BLaER1 treated with 17β-estradiol and CSF1 and Interleukin-3, amounts not matched to agents 10 nM and 100 nM (cell line): ENCODE measurements around the gene CTNNA1.

Source experiments
- H3K27ac ChIP-seq, 11 experiments: shearing (Covaris generic); formaldehyde crosslinking; 2 replicates each; pipeline ENCODE4 v1.8.1; 2022
- H3K27me3 ChIP-seq, 11 experiments: shearing (Covaris generic); formaldehyde crosslinking; 2 replicates each; pipeline ENCODE4 v1.8.1; 2022
- H3K36me3 ChIP-seq, 11 experiments: shearing (Covaris generic); formaldehyde crosslinking; 2 replicates each; pipeline ENCODE4 v1.8.1; 2022
- H3K4me1 ChIP-seq, 10 experiments: shearing (Covaris generic); formaldehyde crosslinking; 2 replicates each; pipeline ENCODE4 v1.8.1; 2022
- H3K4me2 ChIP-seq, 11 experiments: shearing (Covaris generic); formaldehyde crosslinking; 2 replicates each; pipeline ENCODE4 v1.8.1; 2022
- H3K4me3 ChIP-seq, 10 experiments: shearing (Covaris generic); formaldehyde crosslinking; 2 replicates each; pipeline ENCODE4 v1.8.1; 2022
- H3K9ac ChIP-seq, 11 experiments: shearing (Covaris generic); formaldehyde crosslinking; 2 replicates each; pipeline ENCODE4 v1.8.1; 2022
- H3K9me3 ChIP-seq, 11 experiments: shearing (Covaris generic); formaldehyde crosslinking; replicated peaks in 1 of 11; 2 replicates each; pipeline ENCODE4 v1.8.1; 2022
- H4K20me1 ChIP-seq, 11 experiments: shearing (Covaris generic); formaldehyde crosslinking; 2 replicates each; pipeline ENCODE4 v1.8.1; 2022
- Cebpa-rat ChIP-seq, 11 experiments: shearing (Covaris generic); IDR thresholded peaks; 2 replicates each; pipeline ENCODE4 v1.8.1; 2022

Gene CTNNA1

DNA sequence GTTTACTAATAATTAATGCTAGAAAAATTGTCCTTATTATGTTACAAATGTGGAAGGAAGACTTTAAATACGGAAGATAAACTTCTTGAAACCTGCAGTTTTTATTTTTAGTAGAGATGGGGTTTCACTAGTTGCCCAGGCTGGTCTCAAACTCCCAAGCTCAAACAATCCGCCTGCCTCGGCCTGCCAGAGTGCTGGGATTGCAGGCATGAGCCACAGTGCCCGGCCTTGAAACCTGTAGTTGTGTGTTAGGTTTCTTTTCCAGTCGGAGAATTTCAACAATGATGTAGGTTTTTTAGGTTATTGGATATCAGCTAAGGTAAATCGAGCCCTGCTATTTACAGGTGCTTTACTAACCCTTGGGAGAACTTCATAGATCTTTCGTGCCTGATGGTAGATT lies 30.8 kb downstream of the CTNNA1 start:
- Histone ChIP-seq H3K4me1 (no peaks in the 10 kb centered on the region), H3K27ac (no peak overlapping the region), H3K27me3 (no peaks in the 10 kb centered on the region), H4K20me1 (peaks cover 19 to 98% (median 73%) of the 10 kb centered on the region in 11 experiments; a peak in 20 of 22 replicates), H3K36me3 (peaks cover 74 to 99% (median 86%) of the 10 kb centered on the region in 11 experiments), H3K4me2 (no peak overlapping the region), H3K9me3 (peaks cover 0 to 11% (median 8%) of the 10 kb centered on the region in 11 experiments; a peak in 18 of 22 replicates), H3K9ac (no peak overlapping the region), H3K4me3 (no peak overlapping the region)
- no peak for TF ChIP-seq Cebpa-rat (IDR thresholded peaks at IDR 0.05)

GRCh38 chr5:138784590-138784989 lies 31.4 kb downstream of the CTNNA1 start:
- H3K27me3 ChIP-seq, result no peaks in the 10 kb centered on the region
- H3K4me3 ChIP-seq, result no peak overlapping the region
- no peak overlapping the region for H3K27ac ChIP-seq
- peaks cover 0 to 4% (median 0%) of the 10 kb centered on the region in 10 experiments; a peak in 1 of 20 replicates for H3K4me1 ChIP-seq
- no peak for TF ChIP-seq Cebpa-rat (IDR thresholded peaks at IDR 0.05)
- peaks cover 25 to 98% (median 73%) of the 10 kb centered on the region in 11 experiments; a peak in 21 of 22 replicates for H4K20me1 ChIP-seq
- no peak overlapping the region for H3K4me2 ChIP-seq
- H3K9me3 ChIP-seq, result peaks cover 0 to 5% (median 2%) of the 10 kb centered on the region in 11 experiments; a peak in 15 of 22 replicates
- peaks cover 74 to 99% (median 85%) of the 10 kb centered on the region in 11 experiments for H3K36me3 ChIP-seq
- H3K9ac ChIP-seq, result no peak overlapping the region

DNA sequence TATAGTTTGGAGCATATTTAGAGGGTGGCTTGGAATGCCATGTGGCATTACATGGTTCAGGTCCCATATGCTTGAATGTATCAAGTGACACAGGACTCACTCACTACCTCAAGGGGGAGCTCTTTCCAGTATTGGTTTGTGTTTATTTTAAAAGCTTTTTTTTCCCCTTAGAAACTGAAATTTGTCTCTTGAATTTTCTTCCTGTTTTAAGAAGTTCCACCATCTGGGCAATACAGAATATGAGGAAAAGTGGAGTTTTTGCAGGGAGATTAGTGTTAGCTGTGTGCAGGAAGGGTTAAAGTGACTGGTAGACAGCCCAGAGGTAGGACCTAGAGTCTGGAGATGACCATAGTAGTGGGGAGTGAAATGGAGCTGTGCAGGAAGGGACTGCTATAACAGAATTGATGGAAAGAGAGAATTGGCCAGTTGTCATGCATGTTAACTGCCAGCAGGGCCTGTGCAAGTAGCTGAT lies 36.6 kb downstream of the CTNNA1 start:
- Histone ChIP-seq H3K9me3 (no peaks in the 10 kb centered on the region), H3K4me2 (peak overlapping the region in 1 of 11 experiments; percentile 17; a peak in 1 of 22 replicates), H4K20me1 (peaks cover 33 to 98% (median 83%) of the 10 kb centered on the region in 11 experiments), H3K4me3 (no peak overlapping the region), H3K27me3 (no peaks in the 10 kb centered on the region), H3K4me1 (peaks cover 0 to 23% (median 0%) of the 10 kb centered on the region in 10 experiments; a peak in 2 of 20 replicates), H3K27ac (no peak overlapping the region), H3K9ac (no peak overlapping the region), H3K36me3 (peaks cover 40 to 74% (median 55%) of the 10 kb centered on the region in 11 experiments)
- no peak for TF ChIP-seq Cebpa-rat (IDR thresholded peaks at IDR 0.05)

DNA sequence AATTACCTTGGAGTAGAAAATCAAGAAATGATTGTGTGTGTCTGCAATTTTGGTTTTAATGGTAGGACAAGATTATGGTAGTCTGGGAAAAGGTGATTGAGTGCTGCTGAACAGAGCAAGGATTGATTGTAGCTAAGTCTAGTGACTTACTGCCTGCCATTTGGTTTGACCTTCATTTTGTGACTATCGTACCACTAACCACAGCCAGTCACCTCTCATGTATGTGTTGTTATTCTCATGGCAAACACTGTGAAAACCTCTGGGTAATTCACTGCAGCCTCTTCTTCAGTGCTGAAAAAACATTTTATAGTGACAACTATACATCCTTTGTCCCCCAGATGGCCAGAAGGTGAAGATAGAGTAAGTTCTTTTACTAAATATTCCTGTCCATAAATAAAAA lies 37.5 kb downstream of the CTNNA1 start:
- Histone ChIP-seq H3K4me2 (no peak overlapping the region), H3K27ac (no peak overlapping the region), H3K27me3 (no peaks in the 10 kb centered on the region), H3K4me3 (no peak overlapping the region), H3K36me3 (peaks cover 33 to 69% (median 55%) of the 10 kb centered on the region in 11 experiments), H3K4me1 (peaks cover 0 to 23% (median 0%) of the 10 kb centered on the region in 10 experiments; a peak in 2 of 20 replicates), H3K9ac (no peak overlapping the region), H3K9me3 (no peaks in the 10 kb centered on the region), H4K20me1 (peaks cover 33 to 100% (median 88%) of the 10 kb centered on the region in 11 experiments)
- TF ChIP-seq Cebpa-rat (IDR thresholded peaks at IDR 0.05), result no peak

DNA sequence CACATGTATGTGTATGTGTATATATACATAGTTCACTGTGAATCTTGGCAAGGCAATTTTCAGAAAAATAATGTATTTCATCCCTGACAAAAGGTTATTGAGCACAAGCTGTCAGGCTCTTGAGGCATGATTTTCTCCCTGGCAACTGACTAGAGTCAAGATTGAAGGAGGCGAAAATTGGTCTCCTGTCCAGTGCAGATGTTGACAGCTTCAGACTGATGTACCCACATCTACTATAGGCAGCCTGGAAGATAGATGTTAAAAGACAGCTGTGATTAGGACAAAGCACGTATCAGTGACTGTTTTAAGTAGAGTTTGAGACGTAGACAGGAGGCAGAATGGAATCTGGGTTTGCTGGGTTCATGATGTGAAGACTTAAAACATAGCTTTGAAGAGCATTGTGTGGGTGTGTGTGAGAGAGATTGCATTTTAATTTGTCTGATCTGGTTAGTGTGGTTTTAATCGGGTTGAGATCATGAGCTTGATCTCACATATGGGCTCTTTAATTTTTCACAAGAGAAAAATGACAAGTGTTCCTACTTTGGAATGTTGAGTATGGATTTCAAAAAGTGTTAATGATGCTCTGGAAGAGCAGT lies 39.1 kb downstream of the CTNNA1 start:
- no peaks in the 10 kb centered on the region for H3K9me3 ChIP-seq
- H3K27ac ChIP-seq, result no peak overlapping the region
- H3K4me2 ChIP-seq, result no peak overlapping the region
- peaks cover 18 to 59% (median 39%) of the 10 kb centered on the region in 11 experiments for H3K36me3 ChIP-seq
- no peak overlapping the region for H3K9ac ChIP-seq
- no peaks in the 10 kb centered on the region for H3K27me3 ChIP-seq
- TF ChIP-seq Cebpa-rat (IDR thresholded peaks at IDR 0.05), result no peak
- H3K4me1 ChIP-seq, result peaks cover 0 to 23% (median 0%) of the 10 kb centered on the region in 10 experiments; a peak in 2 of 20 replicates
- peaks cover 29 to 100% (median 84%) of the 10 kb centered on the region in 11 experiments for H4K20me1 ChIP-seq
- no peak overlapping the region for H3K4me3 ChIP-seq

- Histone ChIP-seq H3K9ac (no peak overlapping the region), H3K4me1 (peaks cover 0 to 23% (median 0%) of the 10 kb centered on the region in 10 experiments; a peak in 2 of 20 replicates), H3K27me3 (no peaks in the 10 kb centered on the region), H3K9me3 (peaks cover 0 to 4% (median 0%) of the 10 kb centered on the region in 11 experiments; a peak in 2 of 22 replicates), H4K20me1 (peaks cover 29 to 100% (median 84%) of the 10 kb centered on the region in 11 experiments), H3K4me3 (no peak overlapping the region), H3K36me3 (peaks cover 15 to 57% (median 36%) of the 10 kb centered on the region in 11 experiments), H3K4me2 (no peak overlapping the region), H3K27ac (no peak overlapping the region)
- TF ChIP-seq Cebpa-rat (IDR thresholded peaks at IDR 0.05), result no peak
Measured at GRCh38 chr5:138793575-138793974, 40.4 kb downstream of the CTNNA1 start.

DNA sequence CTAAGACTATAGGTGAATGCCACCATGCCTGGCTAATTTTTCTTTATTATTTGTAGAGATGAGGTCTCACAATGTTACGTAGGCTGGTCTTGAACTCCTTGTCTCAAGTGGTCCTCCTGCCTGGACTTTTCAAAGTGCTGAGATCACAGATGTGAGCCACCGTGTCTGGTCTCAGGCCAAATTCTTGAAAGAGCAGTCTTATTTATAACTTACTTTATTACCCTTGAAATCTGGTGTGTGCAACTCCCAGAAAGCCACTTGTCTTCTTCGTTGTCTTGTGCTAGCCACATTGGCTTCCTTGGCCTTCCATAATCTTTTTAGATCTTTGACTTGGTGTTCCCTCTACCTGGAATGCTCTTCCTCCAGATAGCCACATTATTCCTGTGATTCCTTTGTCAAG lies 50.1 kb downstream of the CTNNA1 start:
- Histone ChIP-seq H3K4me3 (no peak overlapping the region), H3K9ac (no peak overlapping the region), H3K36me3 (peaks cover 58 to 80% (median 71%) of the 10 kb centered on the region in 11 experiments), H3K4me2 (no peak overlapping the region), H3K27me3 (no peaks in the 10 kb centered on the region), H3K4me1 (peaks cover 12 to 25% (median 19%) of the 10 kb centered on the region in 10 experiments), H3K27ac (no peak overlapping the region), H3K9me3 (peaks cover 12 to 50% (median 30%) of the 10 kb centered on the region in 11 experiments; a peak in 21 of 22 replicates), H4K20me1 (peaks cover 16 to 96% (median 65%) of the 10 kb centered on the region in 11 experiments; a peak in 18 of 22 replicates)
- no peak for TF ChIP-seq Cebpa-rat (IDR thresholded peaks at IDR 0.05)

DNA sequence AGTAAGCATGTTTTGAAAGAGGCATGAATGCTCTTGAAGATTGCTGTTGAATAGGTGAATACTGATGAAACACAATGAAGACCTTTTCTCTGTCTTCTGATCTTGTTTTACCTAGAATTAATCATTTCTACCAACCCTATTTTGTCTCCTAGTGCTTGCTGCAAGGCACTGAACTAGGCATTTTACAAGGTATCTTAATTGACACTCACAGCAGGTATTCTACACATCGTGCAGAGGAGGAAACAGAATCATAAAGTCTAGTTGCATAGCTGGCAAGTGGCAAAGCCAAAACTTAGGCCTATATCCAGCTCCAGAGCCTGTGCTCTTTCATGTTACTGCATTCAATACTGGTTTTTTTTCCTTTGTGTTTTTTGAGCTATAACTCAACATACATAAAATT lies 50.7 kb downstream of the CTNNA1 start:
- peaks cover 55 to 80% (median 74%) of the 10 kb centered on the region in 11 experiments for H3K36me3 ChIP-seq
- no peaks in the 10 kb centered on the region for H3K27me3 ChIP-seq
- no peak overlapping the region for H3K4me2 ChIP-seq
- H3K9me3 ChIP-seq, result peaks cover 9 to 46% (median 29%) of the 10 kb centered on the region in 11 experiments; a peak in 21 of 22 replicates
- no peak overlapping the region for H3K9ac ChIP-seq
- H3K4me1 ChIP-seq, result peaks cover 12 to 25% (median 19%) of the 10 kb centered on the region in 10 experiments
- no peak overlapping the region for H3K27ac ChIP-seq
- H4K20me1 ChIP-seq, result peaks cover 16 to 96% (median 67%) of the 10 kb centered on the region in 11 experiments; a peak in 18 of 22 replicates
- no peak for TF ChIP-seq Cebpa-rat (IDR thresholded peaks at IDR 0.05)
- H3K4me3 ChIP-seq, result no peak overlapping the region

DNA sequence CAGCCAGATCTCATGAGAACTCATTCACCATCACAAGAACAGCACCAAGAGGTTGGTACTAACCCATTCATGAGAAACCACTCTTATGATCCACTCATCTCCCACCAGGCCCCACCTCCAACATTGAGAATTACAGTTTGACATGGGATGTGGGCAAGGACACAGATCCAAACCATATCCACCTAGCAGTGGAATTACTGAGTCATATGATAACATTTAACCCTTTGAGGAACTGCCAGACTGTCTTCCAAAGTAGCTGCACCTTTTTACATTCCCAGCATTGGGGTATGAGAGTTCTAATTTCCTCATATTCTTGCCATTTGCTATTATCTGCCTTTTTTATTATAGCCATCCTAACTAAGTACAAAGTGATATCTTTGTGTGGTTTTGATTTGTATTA lies 51.9 kb downstream of the CTNNA1 start:
- H3K4me2 ChIP-seq, result peak overlapping the region in 1 of 11 experiments; percentile 3; a peak in 1 of 22 replicates
- peaks cover under 1 to 39% (median 22%) of the 10 kb centered on the region in 11 experiments; a peak in 21 of 22 replicates for H3K9me3 ChIP-seq
- H3K27me3 ChIP-seq, result no peaks in the 10 kb centered on the region
- H3K9ac ChIP-seq, result no peak overlapping the region
- H3K4me1 ChIP-seq, result peaks cover 12 to 25% (median 19%) of the 10 kb centered on the region in 10 experiments
- peaks cover 52 to 80% (median 73%) of the 10 kb centered on the region in 11 experiments for H3K36me3 ChIP-seq
- peaks cover 16 to 93% (median 67%) of the 10 kb centered on the region in 11 experiments; a peak in 18 of 22 replicates for H4K20me1 ChIP-seq
- no peak overlapping the region for H3K4me3 ChIP-seq
- TF ChIP-seq Cebpa-rat (IDR thresholded peaks at IDR 0.05), result no peak
- no peak overlapping the region for H3K27ac ChIP-seq
